ENCODE measurements around the gene GPR32.

DNA sequence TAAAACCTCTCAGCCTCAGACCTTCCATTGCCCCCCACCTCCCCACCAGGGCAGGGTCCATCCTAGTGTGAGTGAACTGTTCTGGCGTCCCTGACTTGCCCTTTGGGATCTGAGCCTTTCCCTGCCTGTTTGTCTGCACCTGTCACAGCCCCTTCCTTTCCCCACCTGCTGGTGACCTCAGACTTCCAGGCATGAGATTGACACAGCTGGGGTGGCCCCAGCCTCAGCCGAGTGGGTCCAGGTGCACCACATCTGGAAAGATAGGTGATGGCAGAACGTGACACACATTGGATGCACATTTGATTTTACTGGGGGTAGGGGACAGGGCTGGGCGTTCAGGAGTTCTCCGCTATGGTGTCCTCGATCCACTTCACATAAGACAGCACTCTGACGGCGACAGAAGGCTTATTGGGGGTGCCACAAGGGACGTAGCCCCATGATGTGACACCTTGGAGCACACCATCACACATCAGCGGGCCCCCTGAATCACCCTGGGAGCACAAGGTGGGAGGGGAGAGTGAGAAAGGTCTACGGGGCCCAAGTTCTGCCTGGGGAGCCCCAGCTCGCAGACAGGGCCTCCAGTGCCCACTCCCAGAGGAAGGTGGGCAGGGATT, 48.7 kb downstream of the GPR32 start:
- TF ChIP-seq, protein P1, sequence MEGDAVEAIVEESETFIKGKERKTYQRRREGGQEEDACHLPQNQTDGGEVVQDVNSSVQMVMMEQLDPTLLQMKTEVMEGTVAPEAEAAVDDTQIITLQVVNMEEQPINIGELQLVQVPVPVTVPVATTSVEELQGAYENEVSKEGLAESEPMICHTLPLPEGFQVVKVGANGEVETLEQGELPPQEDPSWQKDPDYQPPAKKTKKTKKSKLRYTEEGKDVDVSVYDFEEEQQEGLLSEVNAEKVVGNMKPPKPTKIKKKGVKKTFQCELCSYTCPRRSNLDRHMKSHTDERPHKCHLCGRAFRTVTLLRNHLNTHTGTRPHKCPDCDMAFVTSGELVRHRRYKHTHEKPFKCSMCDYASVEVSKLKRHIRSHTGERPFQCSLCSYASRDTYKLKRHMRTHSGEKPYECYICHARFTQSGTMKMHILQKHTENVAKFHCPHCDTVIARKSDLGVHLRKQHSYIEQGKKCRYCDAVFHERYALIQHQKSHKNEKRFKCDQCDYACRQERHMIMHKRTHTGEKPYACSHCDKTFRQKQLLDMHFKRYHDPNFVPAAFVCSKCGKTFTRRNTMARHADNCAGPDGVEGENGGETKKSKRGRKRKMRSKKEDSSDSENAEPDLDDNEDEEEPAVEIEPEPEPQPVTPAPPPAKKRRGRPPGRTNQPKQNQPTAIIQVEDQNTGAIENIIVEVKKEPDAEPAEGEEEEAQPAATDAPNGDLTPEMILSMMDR (IDR thresholded peaks at IDR 0.05 in 8 of 11, conservative IDR thresholded peaks at IDR 0.05 in 3 of 11) = no peak
- no peak for TF ChIP-seq POLR2A (IDR thresholded peaks at IDR 0.05)

Measured in spleen (tissue), 7 donors.